Measurements from ENCODE around the gene DGKA. TPM values are rescaled to one million over a fixed set of nuclear protein-coding genes. Genes with fewer than 3 reads are reported as not detected.
A peak's percentile ranks its signal among the peaks of the same experiment; 100 is the strongest.

DGKA gene
- total RNA-seq, 4 donors from 2014 or later = 101 to 268 (median 138) TPM

DNA sequence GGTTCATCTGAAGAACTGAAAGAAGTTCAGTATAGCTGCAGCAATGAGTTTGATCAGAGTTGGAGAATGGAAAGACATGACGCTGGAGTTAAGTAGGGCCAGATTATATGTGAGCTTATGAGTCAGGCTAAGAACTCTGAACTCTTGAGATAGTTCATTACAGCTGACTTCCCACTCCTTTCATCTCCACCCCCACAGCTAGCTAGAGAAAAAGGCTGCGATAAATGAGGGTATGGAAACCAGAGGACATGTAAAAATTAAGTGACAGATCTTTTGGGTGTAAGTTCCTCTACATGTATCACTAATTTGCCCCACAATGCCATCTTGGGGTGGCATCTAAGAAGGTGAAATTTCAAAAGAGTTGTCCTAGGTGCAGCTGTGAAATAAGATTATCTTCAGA is 31.9 kb upstream of the DGKA start:
- Histone ChIP-seq H3K27me3 (no peaks in the 10 kb centered on the region), H3K36me3 (peaks cover 0 to 14% (median 8%) of the 10 kb centered on the region in 4 donors), H3K4me1 (no peaks in the 10 kb centered on the region), H3K4me3 (no peak overlapping the region), H3K27ac (no peak overlapping the region), H3K9me3 (no peaks in the 10 kb centered on the region)
- WGBS, 2 donors (ENCODE audit: low coverage in 1 of 2) = 81 to 83% methylated on average over 2 of the region's 2 CpGs
- intact Hi-C loops (cut with DNase I; ENCODE audit: low total_unique reads) = no loop called here
- in situ Hi-C loops (cut with MboI; ENCODE audit: low pct_ligation_motif_present in 1 of 4, low pct_unique_long_range_greater_than_20kb in 1 of 4, low sequenced_read_pairs in 3 of 4) = no loop called here
- DNase-seq = no peak
- TF ChIP-seq POLR2A (IDR thresholded peaks at IDR 0.05) (no peak), POLR2AphosphoS5 (IDR thresholded peaks at IDR 0.05) (no peak), EP300 (IDR thresholded peaks at IDR 0.05; ENCODE audit: low read depth) (no peak)
- TF ChIP-seq, protein P1, sequence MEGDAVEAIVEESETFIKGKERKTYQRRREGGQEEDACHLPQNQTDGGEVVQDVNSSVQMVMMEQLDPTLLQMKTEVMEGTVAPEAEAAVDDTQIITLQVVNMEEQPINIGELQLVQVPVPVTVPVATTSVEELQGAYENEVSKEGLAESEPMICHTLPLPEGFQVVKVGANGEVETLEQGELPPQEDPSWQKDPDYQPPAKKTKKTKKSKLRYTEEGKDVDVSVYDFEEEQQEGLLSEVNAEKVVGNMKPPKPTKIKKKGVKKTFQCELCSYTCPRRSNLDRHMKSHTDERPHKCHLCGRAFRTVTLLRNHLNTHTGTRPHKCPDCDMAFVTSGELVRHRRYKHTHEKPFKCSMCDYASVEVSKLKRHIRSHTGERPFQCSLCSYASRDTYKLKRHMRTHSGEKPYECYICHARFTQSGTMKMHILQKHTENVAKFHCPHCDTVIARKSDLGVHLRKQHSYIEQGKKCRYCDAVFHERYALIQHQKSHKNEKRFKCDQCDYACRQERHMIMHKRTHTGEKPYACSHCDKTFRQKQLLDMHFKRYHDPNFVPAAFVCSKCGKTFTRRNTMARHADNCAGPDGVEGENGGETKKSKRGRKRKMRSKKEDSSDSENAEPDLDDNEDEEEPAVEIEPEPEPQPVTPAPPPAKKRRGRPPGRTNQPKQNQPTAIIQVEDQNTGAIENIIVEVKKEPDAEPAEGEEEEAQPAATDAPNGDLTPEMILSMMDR (IDR thresholded peaks at IDR 0.05) = no peak

DNA sequence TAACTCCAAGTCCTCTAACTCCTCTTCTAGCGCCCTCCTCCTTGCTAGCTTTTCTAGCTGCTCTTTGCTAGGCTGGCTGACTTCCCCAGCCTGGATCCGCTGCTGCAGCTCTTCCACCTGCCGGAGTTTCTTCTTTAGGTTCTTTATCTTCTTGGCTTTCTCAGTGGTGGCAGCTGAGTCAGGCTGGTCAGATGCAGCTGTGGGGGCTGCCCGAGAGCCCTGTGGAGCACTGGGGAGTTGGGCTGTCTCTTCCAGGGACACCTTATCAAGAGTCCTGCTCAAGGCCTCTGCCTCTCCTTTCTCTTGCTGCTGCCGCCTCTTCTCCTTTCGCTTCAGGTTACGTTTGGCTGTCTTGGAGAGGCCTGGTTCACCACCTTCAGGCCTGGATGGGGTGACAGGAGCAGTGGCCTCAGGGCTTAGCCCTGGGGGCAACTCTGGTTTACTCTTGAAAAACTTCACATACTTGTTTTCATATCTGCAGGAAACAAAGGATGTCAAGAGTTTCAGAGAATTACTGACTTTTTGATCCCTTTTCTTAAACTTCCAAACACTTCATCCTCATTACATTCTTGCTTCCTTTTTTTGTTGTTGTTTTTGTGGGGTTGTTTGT is 29.0 kb upstream of the DGKA start:
- intact Hi-C loops (cut with DNase I; ENCODE audit: low total_unique reads) = no loop called here
- Histone ChIP-seq H3K4me1 (no peaks in the 10 kb centered on the region), H3K4me3 (no peak overlapping the region)

DNA sequence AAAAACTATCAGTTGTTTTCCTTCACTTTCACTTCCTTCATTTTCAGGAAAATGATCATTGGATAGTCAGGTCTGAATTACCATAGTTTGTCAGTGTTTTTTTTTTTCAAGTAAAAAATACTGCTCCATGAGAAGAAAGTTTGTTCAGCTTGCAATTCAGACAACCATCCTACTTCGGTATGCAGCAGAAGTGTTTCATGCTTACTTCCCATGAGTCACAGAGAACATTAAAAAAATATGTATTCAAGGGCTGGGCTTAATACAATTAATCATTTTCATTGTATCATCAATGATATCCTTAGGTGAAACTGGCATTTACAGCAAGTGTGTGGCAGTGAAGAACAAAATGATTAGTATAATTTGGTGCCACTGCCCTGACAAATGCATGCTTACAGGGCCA is 24.9 kb upstream of the DGKA start:
- Histone ChIP-seq H3K36me3 (peaks cover 0 to 14% (median 8%) of the 10 kb centered on the region in 4 donors), H3K4me1 (peaks cover 0 to 10% (median 3%) of the 10 kb centered on the region in 4 donors), H3K4me3 (no peak overlapping the region), H3K27me3 (no peaks in the 10 kb centered on the region), H3K27ac (no peak overlapping the region), H3K9me3 (no peaks in the 10 kb centered on the region)
- TF ChIP-seq, protein P1 (IDR thresholded peaks at IDR 0.05) = no peak
- TF ChIP-seq POLR2A (IDR thresholded peaks at IDR 0.05) (no peak), POLR2AphosphoS5 (IDR thresholded peaks at IDR 0.05) (no peak), EP300 (IDR thresholded peaks at IDR 0.05; ENCODE audit: low read depth) (no peak)
- intact Hi-C loops (cut with DNase I; ENCODE audit: low total_unique reads) = no loop called here
- in situ Hi-C loops (cut with MboI; ENCODE audit: low pct_ligation_motif_present in 1 of 4, low pct_unique_long_range_greater_than_20kb in 1 of 4, low sequenced_read_pairs in 3 of 4) = no loop called here
- no peak for DNase-seq
- 93 to 100% methylated on average over 1 of the region's 1 CpG for WGBS, 2 donors (ENCODE audit: low coverage in 1 of 2)

More for the DNA sequence above, 29.0 kb upstream of the DGKA start:
- no peak for TF ChIP-seq EP300 (IDR thresholded peaks at IDR 0.05; ENCODE audit: low read depth)
- TF ChIP-seq POLR2A (IDR thresholded peaks at IDR 0.05) = no peak
- TF ChIP-seq POLR2AphosphoS5 (IDR thresholded peaks at IDR 0.05) = no peak
- TF ChIP-seq, protein P1 (IDR thresholded peaks at IDR 0.05) = no peak
- H3K9me3 ChIP-seq = no peaks in the 10 kb centered on the region
- DNase-seq = no peak
- H3K27me3 ChIP-seq = no peaks in the 10 kb centered on the region
- in situ Hi-C loops (cut with MboI; ENCODE audit: low pct_ligation_motif_present in 1 of 4, low pct_unique_long_range_greater_than_20kb in 1 of 4, low sequenced_read_pairs in 3 of 4) = no loop called here
- WGBS, 2 donors (ENCODE audit: low coverage in 1 of 2) = 96 to 97% methylated on average over 5 to 7 of the region's 7 CpGs
- peaks cover 0 to 14% (median 8%) of the 10 kb centered on the region in 4 donors for H3K36me3 ChIP-seq
- H3K27ac ChIP-seq = no peak overlapping the region

DNA sequence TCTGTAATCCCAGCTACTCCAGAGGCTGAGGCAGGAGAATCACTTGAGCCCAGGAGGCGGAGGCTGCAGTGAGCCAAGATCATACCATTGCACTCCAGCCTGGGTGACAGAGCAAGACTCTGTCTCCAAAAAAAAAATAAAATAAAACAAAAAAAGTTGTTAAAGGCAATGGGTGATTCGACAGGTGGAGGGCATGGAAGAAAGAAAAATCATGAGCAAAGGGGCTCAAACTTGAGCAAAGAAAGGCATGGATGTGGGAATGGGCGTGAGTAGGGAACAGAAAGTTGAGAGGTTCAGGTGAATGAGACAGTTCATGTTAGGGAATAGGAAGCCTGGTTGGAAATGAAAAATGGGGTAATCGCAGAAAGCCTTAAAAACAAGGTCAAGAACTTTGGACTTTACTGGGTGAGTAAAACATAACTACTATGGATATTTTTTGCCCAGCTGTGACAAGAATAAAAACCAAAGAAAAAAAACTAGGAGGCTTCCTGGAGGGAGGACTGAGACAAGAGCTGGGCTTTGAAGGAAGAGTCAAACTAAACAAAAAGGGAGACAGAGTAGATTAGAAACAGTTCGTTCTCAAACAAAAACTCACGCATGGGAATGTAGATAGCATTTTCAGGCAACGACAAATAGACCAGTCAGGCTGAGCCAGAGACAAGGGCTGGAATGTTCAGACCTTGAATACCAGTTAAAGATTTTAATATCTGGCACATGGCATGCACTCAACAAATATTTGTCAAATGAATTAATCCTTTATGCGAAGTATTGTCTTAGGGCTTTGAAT is 22.0 kb upstream of the DGKA start:
- Histone ChIP-seq H3K36me3 (peaks cover 0 to 11% (median 5%) of the 10 kb centered on the region in 4 donors), H3K27ac (peak overlapping the region in 1 of 4 donors; percentile 21), H3K9me3 (no peaks in the 10 kb centered on the region), H3K4me1 (peaks cover 0 to 10% (median 3%) of the 10 kb centered on the region in 4 donors), H3K4me3 (no peak overlapping the region), H3K27me3 (no peaks in the 10 kb centered on the region)
- no peak for DNase-seq
- intact Hi-C loops (cut with DNase I; ENCODE audit: low total_unique reads) (no loop called here), in situ Hi-C loops (cut with MboI; ENCODE audit: low pct_ligation_motif_present in 1 of 4, low pct_unique_long_range_greater_than_20kb in 1 of 4, low sequenced_read_pairs in 3 of 4) (no loop called here)
- WGBS, 2 donors (ENCODE audit: low coverage in 1 of 2) = 63 to 68% methylated on average over 7 to 8 of the region's 8 CpGs
- no peak for TF ChIP-seq EP300 (IDR thresholded peaks at IDR 0.05; ENCODE audit: low read depth)
- TF ChIP-seq POLR2AphosphoS5 (IDR thresholded peaks at IDR 0.05) = no peak
- TF ChIP-seq POLR2A (IDR thresholded peaks at IDR 0.05) = no peak
- TF ChIP-seq, protein P1 (IDR thresholded peaks at IDR 0.05) = no peak

Data from transverse colon (tissue), 4 donors.